ENCODE results near the gene CACNA2D2.

Gene CACNA2D2

GRCh38 chr3:50470658-50471057, 32.8 kb downstream of the CACNA2D2 start:
- TF ChIP-seq, protein P1, sequence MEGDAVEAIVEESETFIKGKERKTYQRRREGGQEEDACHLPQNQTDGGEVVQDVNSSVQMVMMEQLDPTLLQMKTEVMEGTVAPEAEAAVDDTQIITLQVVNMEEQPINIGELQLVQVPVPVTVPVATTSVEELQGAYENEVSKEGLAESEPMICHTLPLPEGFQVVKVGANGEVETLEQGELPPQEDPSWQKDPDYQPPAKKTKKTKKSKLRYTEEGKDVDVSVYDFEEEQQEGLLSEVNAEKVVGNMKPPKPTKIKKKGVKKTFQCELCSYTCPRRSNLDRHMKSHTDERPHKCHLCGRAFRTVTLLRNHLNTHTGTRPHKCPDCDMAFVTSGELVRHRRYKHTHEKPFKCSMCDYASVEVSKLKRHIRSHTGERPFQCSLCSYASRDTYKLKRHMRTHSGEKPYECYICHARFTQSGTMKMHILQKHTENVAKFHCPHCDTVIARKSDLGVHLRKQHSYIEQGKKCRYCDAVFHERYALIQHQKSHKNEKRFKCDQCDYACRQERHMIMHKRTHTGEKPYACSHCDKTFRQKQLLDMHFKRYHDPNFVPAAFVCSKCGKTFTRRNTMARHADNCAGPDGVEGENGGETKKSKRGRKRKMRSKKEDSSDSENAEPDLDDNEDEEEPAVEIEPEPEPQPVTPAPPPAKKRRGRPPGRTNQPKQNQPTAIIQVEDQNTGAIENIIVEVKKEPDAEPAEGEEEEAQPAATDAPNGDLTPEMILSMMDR (IDR thresholded peaks at IDR 0.05; ENCODE audit: insufficient read depth, low read length, missing control alignments): no peak
- CTCF ChIA-PET: no interaction called here
- DNase-seq (ENCODE audit: low read depth, low spot score): no peak
- POLR2A ChIA-PET: no interaction called here
- H3K4me3 ChIP-seq (ENCODE audit: low read depth, low read length): no peak overlapping the region

DNA sequence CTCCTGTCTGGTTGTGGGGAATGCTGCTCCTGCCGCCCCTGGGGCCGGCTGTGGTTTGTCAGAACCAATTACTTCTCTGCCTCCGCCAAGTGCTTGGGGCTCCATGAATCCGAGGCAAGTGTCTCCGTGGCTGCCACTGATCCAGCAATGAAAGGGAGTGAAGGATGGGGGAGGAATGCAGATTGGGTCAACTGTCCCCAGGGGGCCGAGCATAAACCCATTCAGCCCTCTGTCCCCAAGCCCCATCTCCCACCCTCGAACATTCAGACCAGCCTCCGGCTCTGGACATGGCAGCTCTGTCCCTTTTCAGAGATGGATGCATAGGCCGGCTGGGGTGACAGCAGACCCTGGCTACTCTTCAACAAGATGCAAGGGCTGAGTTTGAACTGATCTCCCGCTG, 35.5 kb downstream of the CACNA2D2 start:
- CTCF ChIA-PET: no interaction called here

GRCh38 chr3:50466177-50466576, 37.3 kb downstream of the CACNA2D2 start:
- CTCF ChIA-PET: no interaction called here
- no peak overlapping the region for H3K4me3 ChIP-seq (ENCODE audit: low read depth, low read length)
- no peak for DNase-seq (ENCODE audit: low read depth, low spot score)
- POLR2A ChIA-PET: no interaction called here
- TF ChIP-seq, protein P1 (IDR thresholded peaks at IDR 0.05; ENCODE audit: insufficient read depth, low read length, missing control alignments): no peak

More for the DNA sequence above, 35.5 kb downstream of the CACNA2D2 start:
- H3K4me3 ChIP-seq (ENCODE audit: low read depth, low read length): no peak overlapping the region
- POLR2A ChIA-PET: no interaction called here
- TF ChIP-seq, protein P1 (IDR thresholded peaks at IDR 0.05; ENCODE audit: insufficient read depth, low read length, missing control alignments): no peak
- DNase-seq (ENCODE audit: low read depth, low spot score): no peak

DNA sequence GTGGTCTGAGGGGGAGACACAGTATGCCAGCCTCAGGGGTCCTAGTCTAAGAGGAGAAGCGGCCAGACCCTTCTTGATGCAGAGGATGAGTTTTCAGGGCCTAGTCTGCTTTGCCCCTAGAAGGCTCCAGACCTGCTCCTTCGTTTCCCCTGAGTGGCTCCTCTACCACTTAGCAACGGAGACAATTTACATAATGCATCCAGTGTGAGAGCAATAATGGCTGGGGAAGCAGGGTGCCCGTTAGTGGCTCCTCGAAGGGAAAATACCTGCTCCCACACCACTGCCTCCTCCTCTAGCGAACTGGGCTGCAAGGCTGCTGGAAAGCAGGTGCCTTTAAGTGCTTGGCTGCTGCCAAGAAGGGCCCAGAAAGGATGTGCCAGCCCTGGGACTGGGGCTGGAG, 38.9 kb downstream of the CACNA2D2 start:
- no peak for DNase-seq (ENCODE audit: low read depth, low spot score)
- ChIA-PET POLR2A (no interaction called here), CTCF (no interaction called here)
- H3K4me3 ChIP-seq (ENCODE audit: low read depth, low read length): no peak overlapping the region
- TF ChIP-seq, protein P1 (IDR thresholded peaks at IDR 0.05; ENCODE audit: insufficient read depth, low read length, missing control alignments): no peak

DNA sequence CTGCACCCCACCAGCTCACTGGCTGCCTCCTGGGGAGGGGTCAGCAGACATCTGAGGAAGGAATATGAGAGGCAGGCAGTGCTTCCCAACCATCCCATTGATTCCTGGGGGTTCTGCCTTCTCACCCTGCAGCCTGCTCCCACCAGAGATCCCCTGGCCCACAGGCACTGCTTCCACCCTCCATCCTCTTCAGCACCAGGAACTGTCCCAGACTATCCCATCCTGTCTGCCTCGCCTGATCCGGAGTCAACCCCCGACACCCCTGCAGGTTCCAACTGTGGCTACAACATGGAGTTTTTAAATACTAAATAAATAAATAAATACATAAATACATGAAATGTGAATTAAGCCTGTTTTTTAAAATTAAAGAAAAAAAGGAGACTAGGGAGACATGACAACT, 43.6 kb downstream of the CACNA2D2 start:
- TF ChIP-seq, protein P1 (IDR thresholded peaks at IDR 0.05; ENCODE audit: insufficient read depth, low read length, missing control alignments): no peak
- ChIA-PET POLR2A (no interaction called here), CTCF (no interaction called here)
- DNase-seq (ENCODE audit: low read depth, low spot score): no peak
- no peak overlapping the region for H3K4me3 ChIP-seq (ENCODE audit: low read depth, low read length)

GRCh38 chr3:50457988-50458387, 45.4 kb downstream of the CACNA2D2 start:
- no peak overlapping the region for H3K4me3 ChIP-seq (ENCODE audit: low read depth, low read length)
- TF ChIP-seq, protein P1 (IDR thresholded peaks at IDR 0.05; ENCODE audit: insufficient read depth, low read length, missing control alignments): no peak
- ChIA-PET POLR2A (no interaction called here), CTCF (no interaction called here)
- no peak for DNase-seq (ENCODE audit: low read depth, low spot score)
